Heart left ventricle (tissue), 16 donors: ENCODE data around the gene KMT2A. TPM values are rescaled to one million over a fixed set of nuclear protein-coding genes. Genes with fewer than 3 reads are reported as not detected.
"Not testable (repeated sequence)": the region's sequence is repeated elsewhere in the genome, so short reads cannot be mapped to it uniquely, and the experiment has no call there.

ENCODE experiments used
- ATAC-seq, 4 donors: fragments of 200-7000 bp; cut with Tn5 transposase; one replicate each; pipeline ENCODE4 v1.9.1; 2020 to 2022; ENCODE audit warnings: moderate library complexity in 4 of 4, mild to moderate bottlenecking in 3 of 4, moderate number of reproducible peaks in 1 of 4
- DNase-seq, 5 donors: peaks; one replicate each; pipeline ENCODE4 v3.0.0-alpha.2; 2020
- H3K27ac ChIP-seq, 12 donors: fragments of 200-600 bp; sonication (generic) in 4 of 12; one replicate each; pipeline versions ENCODE4 v1.5.0 to v1.8.0; 2016 to 2022; ENCODE audit warnings: mild to moderate bottlenecking in 2 of 12
- H3K27me3 ChIP-seq, 9 donors: fragments of 200-600 bp; sonication (generic) in 2 of 9; one replicate each; pipeline versions ENCODE4 v1.5.1 to v1.8.0; 2016 to 2022; ENCODE audit warnings: mild to moderate bottlenecking in 3 of 9
- H3K36me3 ChIP-seq, 9 donors: fragments of 200-600 bp; sonication (generic) in 2 of 9; one replicate each; pipeline versions ENCODE4 v1.5.0 to v1.8.0; 2018 to 2022; ENCODE audit warnings: mild to moderate bottlenecking in 2 of 9
- H3K4me1 ChIP-seq, 12 donors: fragments of 200-600 bp; sonication (generic) in 4 of 12; one replicate each; pipeline versions ENCODE4 v1.5.0 to v1.8.0; 2016 to 2022; ENCODE audit warnings: mild to moderate bottlenecking in 3 of 12
- H3K4me3 ChIP-seq, 12 donors: fragments of 200-600 bp; sonication (generic) in 4 of 12; one replicate each; pipeline versions ENCODE4 v1.5.0 to v1.8.0; 2017 to 2022; ENCODE audit warnings: mild to moderate bottlenecking in 9 of 12, moderate library complexity in 4 of 12
- H3K9me3 ChIP-seq, 12 donors: fragments of 200-600 bp; sonication (generic) in 4 of 12; one replicate each; pipeline versions ENCODE4 v1.5.0 to v1.8.0; 2016 to 2022; ENCODE audit warnings: mild to moderate bottlenecking in 1 of 12
- POLR2A ChIP-seq, 2 donors: fragments of 450-650 bp; IDR thresholded peaks; one replicate each; pipeline ENCODE4 v1.6.1; 2017; ENCODE audit warnings: antibody characterized with exemption in 2 of 2, mild to moderate bottlenecking in 2 of 2, moderate library complexity in 2 of 2
- WGBS, 4 donors: extraction: QIAGEN DNeasy Blood & Tissue Kit in 2 of 4; methylation state at CpG; one replicate each; pipeline versions ENCODE4 v1.1.5 to v1.1.7; 2013 to 2018; 5-methylcytosine and 5-hydroxymethylcytosine counted together
- intact Hi-C, 10 donors: fragments of 100-400 bp; cut with DNase I; formaldehyde crosslinking; loops; one replicate each; pipeline versions ENCODE4 v1.11.1 to v1.14.2; 2022
- polyA plus RNA-seq, 2 donors: library from polyadenylated mRNA; stranded (reverse); fragments of 200-250 nt; gene quantifications; one replicate each; pipeline ENCODE4 v1.2.3, GENCODE V29; 2013
- total RNA-seq, 9 donors: library from RNA; depleted of rRNA in 2 of 9; stranded (reverse); fragments of >200 nt in 2 of 9; fragmentation: NEBNext Ultra II Directional in 3 of 9; extraction: Animal tissue kit (Norgen Biotek cat#: 25700) in 3 of 9; gene quantifications; one replicate each; pipeline versions ENCODE4 v1.1.0 to v1.2.4, GENCODE V29; 2016 to 2023
- TF ChIP-seq, protein P1 (sequence below), 12 donors: fragments of 200-600 bp; sonication (generic) in 4 of 12; IDR thresholded peaks; one replicate each; pipeline versions ENCODE4 v1.5.0 to v1.8.0; 2018 to 2022; ENCODE audit warnings: antibody characterized with exemption in 12 of 12, mild to moderate bottlenecking in 5 of 12
- donor health status: ischemic (EF 13 %, LVEDD 7.1; RV severe dilation, severe dysfunction).
- donor health status: healthy with polysubstance abuse.
- donor health status: DM: no; HTN: yes; CAD: no.
- donor health status: DM: no; HTN: no; CAD: no.
- donor health status: ischemic (EF 25% LVEDD 6.9; RV normal size, moderate dysfunction).
- donor health status: ischemic (EF 25% LVEDD 5.7; RV mildly dilated, moderate dysfunction).
- donor health status: healthy.
- donor health status: DM: yes; HTN: yes; CAD: no.
- donor health status: ischemic (EF 35%, LVEDD 5.7; RV mildly dilated, moderate dysfunction).
- donor health status: nonischemic (EF 11% LVEDD 7.7; RV severe dilation, severe dysfunction).
- donor health status: DM: yes; HTN: yes; CAD: no.
- donor health status: PGD.
- donor health status: ischemic (EF 29% LVEDD 5.4; RV normal size, mild dysfunction).
- donor health status: nonischemic (EF 23%, LVEDD 6.1; RV moderate dilation, normal function).

KMT2A gene
- total and polyA plus RNA-seq, 11 donors, result 9.9 to 117 (median 27.7) TPM

DNA sequence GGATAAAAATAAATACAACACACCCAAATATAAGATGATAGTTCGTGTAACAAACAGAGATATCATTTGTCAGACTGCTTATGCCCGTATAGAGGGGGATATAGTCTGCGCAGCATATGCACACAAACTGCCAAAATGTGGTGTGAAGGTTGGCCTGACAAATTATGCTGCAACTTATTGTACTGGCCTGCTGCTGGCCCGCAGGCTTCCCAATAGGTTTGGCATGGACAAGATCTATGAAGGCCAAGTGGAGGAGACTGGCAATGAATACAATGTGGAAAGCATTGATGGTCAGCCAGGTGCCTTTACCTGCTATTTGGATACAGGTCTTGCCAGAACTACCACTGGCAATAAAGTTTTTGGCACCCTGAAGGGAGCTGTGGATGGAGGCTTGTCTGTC is 124.5 kb downstream of the KMT2A start:
- intact Hi-C loops, result no loop called here
- TF ChIP-seq, protein P1, sequence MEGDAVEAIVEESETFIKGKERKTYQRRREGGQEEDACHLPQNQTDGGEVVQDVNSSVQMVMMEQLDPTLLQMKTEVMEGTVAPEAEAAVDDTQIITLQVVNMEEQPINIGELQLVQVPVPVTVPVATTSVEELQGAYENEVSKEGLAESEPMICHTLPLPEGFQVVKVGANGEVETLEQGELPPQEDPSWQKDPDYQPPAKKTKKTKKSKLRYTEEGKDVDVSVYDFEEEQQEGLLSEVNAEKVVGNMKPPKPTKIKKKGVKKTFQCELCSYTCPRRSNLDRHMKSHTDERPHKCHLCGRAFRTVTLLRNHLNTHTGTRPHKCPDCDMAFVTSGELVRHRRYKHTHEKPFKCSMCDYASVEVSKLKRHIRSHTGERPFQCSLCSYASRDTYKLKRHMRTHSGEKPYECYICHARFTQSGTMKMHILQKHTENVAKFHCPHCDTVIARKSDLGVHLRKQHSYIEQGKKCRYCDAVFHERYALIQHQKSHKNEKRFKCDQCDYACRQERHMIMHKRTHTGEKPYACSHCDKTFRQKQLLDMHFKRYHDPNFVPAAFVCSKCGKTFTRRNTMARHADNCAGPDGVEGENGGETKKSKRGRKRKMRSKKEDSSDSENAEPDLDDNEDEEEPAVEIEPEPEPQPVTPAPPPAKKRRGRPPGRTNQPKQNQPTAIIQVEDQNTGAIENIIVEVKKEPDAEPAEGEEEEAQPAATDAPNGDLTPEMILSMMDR (IDR thresholded peaks at IDR 0.05), result no peak
- no peak for TF ChIP-seq POLR2A (IDR thresholded peaks at IDR 0.05)
- DNase-seq, result no peak
- Histone ChIP-seq H3K36me3 (peaks cover 0 to 61% (median 25%) of the 10 kb centered on the region in 9 donors), H3K4me1 (peaks cover 0 to 14% (median 5%) of the 10 kb centered on the region in 12 donors), H3K4me3 (no peak overlapping the region), H3K9me3 (no peaks in the 10 kb centered on the region), H3K27me3 (no peaks in the 10 kb centered on the region), H3K27ac (no peak overlapping the region)
- no peak for ATAC-seq
- WGBS, 4 donors, result 87 to 91% (median 88%) methylated on average over 4 of the region's 4 CpGs

GRCh38 chr11:118565051-118565450 is 128.8 kb downstream of the KMT2A start:
- peak in 4 of 5 donors; percentile 30 to 52 (median 39) for DNase-seq
- Histone ChIP-seq H3K36me3 (peaks cover 0 to 18% (median 3%) of the 10 kb centered on the region in 9 donors), H3K27me3 (no peaks in the 10 kb centered on the region), H3K9me3 (no peaks in the 10 kb centered on the region), H3K4me3 (peak overlapping the region in 10 of 12 donors; percentile 5 to 76 (median 66)), H3K4me1 (peaks cover 0 to 18% (median 5%) of the 10 kb centered on the region in 12 donors), H3K27ac (peak overlapping the region in 7 of 12 donors; percentile 61 to 85 (median 83))
- ATAC-seq, result peak in 3 of 4 donors; percentile 22 to 57 (median 34)
- TF ChIP-seq, protein P1 (IDR thresholded peaks at IDR 0.05), result no peak
- TF ChIP-seq POLR2A (IDR thresholded peaks at IDR 0.05), result no peak
- intact Hi-C loops, result no loop called here
- WGBS, 4 donors, result 24 to 31% (median 26%) methylated on average over 5 of the region's 5 CpGs

- no peak for DNase-seq
- no peak for ATAC-seq
- no peaks in the 10 kb centered on the region for H3K36me3 ChIP-seq
- H3K9me3 ChIP-seq, result no peaks in the 10 kb centered on the region
- no peak for TF ChIP-seq POLR2A (IDR thresholded peaks at IDR 0.05)
- TF ChIP-seq, protein P1 (IDR thresholded peaks at IDR 0.05), result no peak
- H3K4me3 ChIP-seq, result no peak overlapping the region
- intact Hi-C loops, result loop anchor here in 3 of 10 donors (5.0 kb wide), 2 partner anchors 38 to 53 kb away; partner anchors contain the start of gene PHLDB1 (in 2 of the 3)
- whole genome bisulfite sequencing, 4 donors, result 88 to 90% (median 89%) methylated on average over 2 of the region's 2 CpGs
- H3K4me1 ChIP-seq, result peaks cover 0 to 37% (median 23%) of the 10 kb centered on the region in 12 donors
- H3K27me3 ChIP-seq, result no peaks in the 10 kb centered on the region
- no peak overlapping the region for H3K27ac ChIP-seq
Observed at GRCh38 chr11:118569670-118570069, 133.4 kb downstream of the KMT2A start.

GRCh38 chr11:118570787-118571186 is 134.5 kb downstream of the KMT2A start:
- DNase-seq, result no peak
- Histone ChIP-seq H3K36me3 (peaks cover 0 to 2% (median 0%) of the 10 kb centered on the region in 9 donors), H3K27ac (peak overlapping the region in 1 of 12 donors; percentile 99), H3K4me3 (no peak overlapping the region), H3K27me3 (no peaks in the 10 kb centered on the region), H3K4me1 (peaks cover 0 to 39% (median 26%) of the 10 kb centered on the region in 12 donors), H3K9me3 (no peaks in the 10 kb centered on the region)
- TF ChIP-seq, protein P1 (IDR thresholded peaks at IDR 0.05), result no peak
- intact Hi-C loops, result loop anchor here in 3 of 10 donors (5.0 kb wide), 2 partner anchors 37 to 52 kb away; partner anchors contain the start of gene PHLDB1 (in 2 of the 3)
- no peak for ATAC-seq
- 95 to 100% (median 96%) methylated on average over 1 of the region's 1 CpG for WGBS, 4 donors

- ATAC-seq (peak in 2 of 4 donors; percentile 1 to 22), DNase-seq (peak in 1 of 5 donors; percentile 33)
- intact Hi-C loops, result loop anchor here in 4 of 10 donors (2.0 to 5.0 kb wide), 3 partner anchors 33 to 51 kb away; partner anchors contain the start of gene PHLDB1 (in 2 of the 4)
- Histone ChIP-seq H3K4me3 (peak overlapping the region; percentile 55 to 100 (median 93)), H3K4me1 (peaks cover 0 to 43% (median 33%) of the 10 kb centered on the region in 12 donors), H3K27ac (peak overlapping the region; percentile 90 to 99 (median 98))
- H3K36me3 ChIP-seq, H3K27me3 ChIP-seq, H3K9me3 ChIP-seq: not testable (repeated sequence)
- WGBS, 4 donors, result 17 to 34% (median 24%) methylated on average over 15 of the region's 15 CpGs
Observed at GRCh38 chr11:118571701-118572060, 135.4 kb downstream of the KMT2A start.
